HG03066 (cell line): ENCODE measurements around the gene SKI.
"Not testable (repeated sequence)": the region's sequence is repeated elsewhere in the genome, so short reads cannot be mapped to it uniquely, and the experiment has no call there.

Experiments used
- ATAC-seq: cut with Tn5 transposase; IDR thresholded peaks from one replicate; pipeline ENCODE4 v1.9.1; 2021; ENCODE audit warnings: low read depth; ENCODE audit not compliant: unreplicated experiment

The SKI gene

DNA sequence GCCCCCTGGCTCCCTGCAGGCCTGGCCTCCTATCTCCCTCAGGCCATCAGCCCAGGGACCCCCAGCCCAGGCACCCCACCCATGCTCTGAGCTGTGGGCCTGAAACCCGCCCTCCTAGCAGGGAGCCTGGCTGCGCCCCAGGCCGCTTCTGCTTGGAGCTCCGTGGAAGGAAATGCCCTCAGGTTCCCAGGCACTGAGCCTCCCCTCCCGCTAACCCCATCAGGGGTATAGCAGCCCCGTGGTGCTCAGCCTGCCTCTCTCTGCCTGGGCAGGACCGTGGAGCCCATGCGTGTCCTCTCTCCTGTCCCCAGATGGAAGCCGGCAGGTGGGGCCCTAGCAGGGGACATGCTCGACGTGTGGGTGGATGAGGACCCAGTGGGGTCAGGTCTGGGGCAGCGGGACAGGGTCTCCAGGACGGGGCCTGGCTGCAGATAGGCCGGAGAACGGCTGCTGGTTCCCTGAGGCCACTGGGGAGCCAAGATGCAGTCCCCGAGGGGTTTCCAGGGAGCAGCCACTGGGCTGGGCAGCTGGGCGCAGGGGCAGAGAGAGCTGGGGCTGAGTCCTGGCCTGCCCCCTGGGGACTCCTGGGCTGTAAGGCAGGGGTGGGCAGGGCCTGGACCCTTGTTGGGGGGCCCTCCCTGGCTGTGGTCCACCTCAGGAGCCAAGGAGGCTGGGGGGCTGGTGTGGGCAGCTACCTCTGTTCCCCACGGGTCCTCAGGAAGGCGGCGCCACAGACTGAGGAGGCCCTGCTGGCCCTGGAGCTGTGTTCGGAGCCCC, 87.7 kb downstream of the SKI start:
- no peak for ATAC-seq

DNA sequence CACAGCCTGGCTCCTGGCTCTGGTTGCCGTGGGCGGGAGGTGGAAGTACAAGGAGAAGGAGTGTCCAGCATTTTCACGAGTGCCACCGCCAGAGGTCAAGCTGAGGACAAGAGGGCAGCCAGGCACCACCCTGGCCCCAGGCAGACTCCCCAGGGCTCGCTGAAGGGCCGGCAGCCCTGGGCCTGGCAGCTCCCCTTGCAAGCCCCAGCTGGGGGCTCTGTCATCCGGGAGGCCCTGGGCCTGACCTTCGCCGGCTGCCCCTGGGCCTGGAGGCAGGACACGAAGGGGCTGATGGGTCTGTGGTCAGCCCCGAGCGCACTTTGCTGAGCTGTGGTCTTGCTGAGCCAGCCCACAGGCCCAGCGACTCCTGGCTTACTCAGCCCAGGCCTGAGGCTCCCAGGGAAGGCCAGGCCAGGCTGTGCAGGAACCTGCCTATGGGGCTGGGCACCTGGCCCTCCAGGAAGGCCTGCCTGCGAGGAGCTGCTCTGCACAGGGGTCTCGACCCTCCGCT, 88.4 kb downstream of the SKI start:
- no peak for ATAC-seq

DNA sequence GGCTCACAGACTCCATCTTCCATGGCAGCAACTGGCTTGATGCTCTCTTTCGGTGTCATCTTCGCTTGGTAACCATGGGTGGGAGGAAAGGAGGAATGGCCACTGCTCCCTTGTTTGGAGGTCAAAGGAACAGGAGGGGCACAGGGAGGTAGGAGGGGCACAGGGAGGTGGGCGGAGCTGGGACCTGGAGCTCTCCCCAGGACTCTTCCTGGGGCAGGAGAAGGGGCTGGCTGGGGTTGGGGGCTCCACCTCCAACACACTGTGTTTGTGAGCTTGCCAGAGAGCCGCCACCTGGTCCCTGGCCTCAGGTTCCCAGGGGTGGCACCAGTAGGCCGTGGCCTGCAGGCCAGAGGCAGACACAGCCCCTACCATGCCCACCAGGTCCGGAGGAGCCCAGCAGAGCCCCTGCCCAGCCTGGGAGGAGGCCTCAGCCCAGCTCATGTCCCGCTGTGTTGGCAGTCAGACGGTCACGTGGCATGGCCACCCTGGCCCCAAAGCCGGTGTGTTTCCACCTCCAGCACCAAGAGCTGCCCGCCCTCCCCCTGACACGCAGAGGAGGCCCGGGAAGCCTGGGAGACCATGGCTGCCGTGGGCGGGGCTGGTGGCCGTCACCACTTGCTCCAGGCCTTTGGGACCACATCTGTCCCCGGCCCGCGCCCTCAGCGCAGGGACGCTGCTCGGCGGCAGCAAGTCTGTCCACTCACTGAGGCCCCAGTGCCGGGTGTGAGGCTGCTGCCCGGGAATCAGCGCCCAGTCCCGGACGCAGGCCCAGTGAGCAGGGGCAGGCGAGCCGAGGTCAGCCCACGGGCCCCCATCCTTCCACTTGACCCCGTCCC, 89.3 kb downstream of the SKI start:
- no peak for ATAC-seq

DNA sequence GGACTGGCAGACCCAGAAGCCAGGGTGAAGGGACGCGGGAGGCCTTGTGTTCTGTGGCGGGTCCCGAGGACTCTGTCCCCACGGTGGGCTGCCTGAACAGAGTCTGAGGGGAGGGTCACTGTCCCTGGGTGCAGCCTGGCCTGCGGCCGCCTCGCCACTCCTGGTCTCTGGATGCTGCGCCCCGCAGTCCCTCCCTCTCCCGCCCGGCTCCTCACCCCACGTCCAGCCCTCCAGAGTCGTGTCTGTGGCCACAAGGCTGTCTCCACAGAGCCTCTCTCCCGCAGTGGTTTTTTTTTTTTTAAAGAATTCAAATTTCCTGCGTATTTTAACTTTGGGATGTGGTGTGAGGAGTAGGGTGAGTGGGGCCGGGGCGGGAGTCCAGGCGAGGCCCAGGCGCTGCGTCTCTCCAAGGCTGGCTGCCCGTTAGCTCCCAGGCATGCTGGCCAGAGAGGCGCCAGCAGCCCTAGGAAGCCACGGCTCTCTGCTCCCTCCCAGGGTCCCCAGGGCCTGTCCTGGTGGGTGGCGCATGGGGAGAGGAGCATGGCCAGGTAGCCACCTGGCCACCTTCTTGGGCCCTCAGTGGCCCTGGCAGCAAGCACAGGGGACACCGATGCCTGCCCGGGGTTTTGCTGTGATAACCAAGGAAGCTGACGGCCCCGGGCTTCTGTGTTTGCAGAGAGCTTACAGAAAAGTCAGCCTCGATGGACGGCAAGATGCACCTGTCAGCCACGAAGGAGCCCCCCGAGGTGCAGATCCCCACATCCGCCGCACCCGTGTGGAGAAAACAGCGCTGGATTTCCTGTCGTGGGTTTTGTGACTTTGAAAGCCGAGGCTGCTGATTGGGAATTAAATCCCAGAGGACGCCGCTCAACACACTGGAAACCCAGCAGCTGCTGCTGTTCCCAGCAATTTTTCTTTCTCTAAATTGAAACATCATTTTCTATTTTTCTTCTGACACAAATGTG, 90.5 kb downstream of the SKI start:
- no peak for ATAC-seq

DNA sequence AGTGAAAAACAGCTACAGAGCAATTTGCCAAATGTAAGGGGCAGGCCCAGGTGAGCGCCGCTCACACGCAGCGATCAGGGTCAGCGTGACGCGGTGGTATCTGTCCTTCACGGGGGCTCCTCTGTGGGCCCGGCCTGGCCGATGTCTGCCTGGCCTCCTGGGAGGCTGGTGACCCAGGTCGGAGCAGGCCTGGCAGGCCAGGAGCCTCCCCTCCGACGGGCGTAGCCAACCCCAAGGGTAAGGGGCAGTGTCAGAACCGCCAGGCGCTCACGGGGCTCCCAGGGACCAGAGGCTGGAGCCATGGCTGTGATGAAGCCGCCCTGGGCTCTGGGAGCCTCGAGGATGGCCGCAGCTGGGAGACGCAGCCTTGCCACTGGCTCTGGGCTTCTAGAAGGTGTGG, 91.2 kb downstream of the SKI start:
- no peak for ATAC-seq

DNA sequence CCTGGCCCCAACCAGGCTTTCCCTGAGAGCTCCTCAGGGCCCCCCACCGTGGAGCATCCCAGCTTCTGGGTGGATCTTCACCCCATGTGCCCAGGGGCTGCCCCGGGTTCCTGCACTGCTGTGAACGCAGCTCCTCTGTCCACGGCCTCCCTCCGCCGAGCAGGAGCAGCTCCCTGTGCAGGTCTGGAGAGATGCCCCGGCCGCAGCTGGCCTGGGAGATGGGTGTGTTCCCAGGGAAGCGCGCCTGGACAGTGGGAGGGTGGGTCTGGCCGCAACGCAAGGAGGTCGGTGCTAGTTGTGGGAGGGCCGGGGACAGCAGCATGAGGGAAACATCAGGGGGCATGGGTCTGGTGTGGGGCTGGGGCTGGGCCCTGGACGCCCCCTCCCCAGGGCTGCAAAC, 91.9 kb downstream of the SKI start:
- no peak for ATAC-seq

DNA sequence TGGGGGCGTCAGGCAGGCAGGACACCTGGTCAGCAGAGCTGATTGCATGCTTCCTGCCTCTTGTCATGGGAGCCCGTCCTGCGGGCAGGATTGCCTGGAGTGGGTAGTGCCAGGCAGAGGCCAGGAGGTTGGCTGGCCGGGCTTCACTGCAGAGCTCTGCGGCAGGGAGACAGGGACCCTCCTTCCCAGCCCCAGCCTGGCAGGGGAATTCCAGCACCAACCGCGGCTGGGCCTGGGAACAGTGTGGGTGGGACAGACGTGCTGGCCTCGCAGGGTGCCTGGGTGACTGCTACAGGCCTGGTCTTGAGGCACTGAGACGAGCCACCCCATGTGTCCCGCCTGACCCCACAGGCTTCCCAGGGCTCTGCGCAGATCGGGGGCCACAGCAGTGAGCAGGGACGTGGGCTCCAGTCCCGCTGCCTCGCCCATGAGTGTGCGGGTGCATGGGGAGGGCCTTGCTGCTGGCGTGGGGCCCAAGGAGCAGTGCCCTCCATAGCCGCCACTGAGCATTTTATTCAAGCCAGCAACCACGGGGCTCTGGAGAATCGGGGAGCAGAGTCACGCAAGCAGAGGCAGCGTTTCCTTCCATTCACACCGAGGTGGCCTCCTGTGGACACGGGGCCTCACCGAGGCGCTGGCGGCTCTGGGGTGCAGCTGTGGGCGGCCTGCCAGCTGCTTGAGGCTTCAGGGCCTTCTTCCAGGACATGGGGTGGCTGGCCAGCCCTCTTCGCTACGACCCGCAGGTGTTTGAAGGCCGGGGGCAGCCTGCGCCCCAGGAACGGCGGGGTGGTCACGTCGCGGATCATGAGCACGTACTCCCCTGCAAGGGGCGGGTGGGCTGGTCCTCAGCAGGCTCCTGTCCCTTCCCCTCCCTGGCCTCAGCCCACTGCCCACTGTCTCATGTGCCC, 92.9 kb downstream of the SKI start:
- ATAC-seq = no peak

DNA sequence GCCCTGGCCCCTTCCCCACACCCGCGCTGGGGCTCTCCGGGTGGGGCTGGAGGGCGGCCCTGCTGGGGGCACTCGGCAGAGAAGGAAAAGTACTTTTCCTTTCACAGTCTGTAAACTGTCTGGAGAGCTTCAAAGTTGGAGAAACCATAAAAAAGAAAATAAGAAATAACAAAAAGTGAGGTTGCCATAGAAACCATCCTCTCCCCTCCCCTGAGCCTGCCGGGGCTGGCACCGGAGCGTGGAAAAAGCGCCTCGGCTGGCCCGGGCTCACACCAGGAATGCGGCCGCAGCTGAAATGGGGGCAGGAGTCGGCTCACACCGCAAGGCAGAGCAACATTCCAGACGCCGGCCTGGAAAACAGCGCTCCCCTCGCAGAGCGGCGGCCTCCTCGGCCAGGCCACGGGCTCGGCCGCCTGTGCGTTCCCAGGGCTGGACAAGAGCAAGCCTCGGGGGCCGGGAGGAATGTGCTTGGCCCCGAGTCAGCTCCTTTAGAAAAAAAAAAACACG, 94.0 kb downstream of the SKI start:
- ATAC-seq = no peak

DNA sequence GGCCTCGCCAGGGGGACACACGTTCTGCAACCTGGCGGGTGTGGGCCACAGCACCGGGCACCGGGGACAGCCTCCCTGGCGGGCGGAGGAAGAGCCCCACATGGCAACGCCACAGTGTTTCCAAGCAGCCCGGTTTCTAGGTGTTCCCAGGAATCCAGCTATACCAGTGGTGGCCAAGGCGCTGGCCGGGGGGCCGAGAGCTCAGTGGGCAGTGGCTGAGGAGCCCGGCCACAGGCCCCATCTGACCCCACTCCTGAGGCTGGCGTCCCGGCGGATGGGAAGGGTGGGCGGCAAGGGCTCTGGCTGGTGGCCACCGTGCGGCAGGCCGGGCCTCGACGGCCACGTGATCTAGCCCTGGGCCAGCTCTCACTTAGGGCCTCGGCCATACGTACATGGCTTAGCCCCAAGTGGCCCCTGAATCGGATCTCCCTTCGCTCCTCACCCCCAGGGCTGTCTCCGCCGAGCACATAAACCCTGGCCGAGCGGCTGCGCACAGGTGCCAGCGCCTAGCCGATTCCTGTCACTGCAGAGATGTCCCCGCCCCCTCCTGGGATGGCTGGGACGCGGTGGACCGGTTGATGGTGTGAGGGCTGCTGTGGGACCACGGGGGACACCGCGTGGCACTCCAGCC, 94.6 kb downstream of the SKI start:
- ATAC-seq = no peak

DNA sequence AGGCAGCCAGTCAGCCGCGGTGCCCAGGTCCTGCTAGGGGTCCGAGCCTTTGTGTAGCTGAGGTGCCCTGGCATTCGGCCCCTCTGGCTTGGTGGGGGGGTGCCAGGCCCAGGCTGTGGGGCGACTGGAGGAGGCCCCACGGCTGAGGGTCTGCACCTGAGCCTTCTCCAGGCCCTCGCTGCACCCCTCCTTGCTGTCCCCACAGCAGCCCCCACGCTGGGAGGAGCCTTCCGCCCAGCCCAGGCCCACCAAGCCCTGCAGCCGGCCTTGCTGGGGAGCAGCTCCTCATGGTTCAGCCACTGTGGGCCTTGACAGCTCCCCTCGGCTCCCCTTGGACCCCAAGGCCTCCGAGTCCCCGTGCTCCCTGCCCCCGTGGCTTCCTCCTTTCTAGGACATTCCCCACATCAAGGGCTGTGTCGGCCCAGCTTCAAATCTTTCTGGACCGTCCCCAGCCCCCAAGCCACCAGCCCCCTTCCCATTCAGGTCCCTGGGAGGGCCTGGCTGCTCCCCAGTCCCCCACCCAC, 95.4 kb downstream of the SKI start:
- ATAC-seq = no peak

DNA sequence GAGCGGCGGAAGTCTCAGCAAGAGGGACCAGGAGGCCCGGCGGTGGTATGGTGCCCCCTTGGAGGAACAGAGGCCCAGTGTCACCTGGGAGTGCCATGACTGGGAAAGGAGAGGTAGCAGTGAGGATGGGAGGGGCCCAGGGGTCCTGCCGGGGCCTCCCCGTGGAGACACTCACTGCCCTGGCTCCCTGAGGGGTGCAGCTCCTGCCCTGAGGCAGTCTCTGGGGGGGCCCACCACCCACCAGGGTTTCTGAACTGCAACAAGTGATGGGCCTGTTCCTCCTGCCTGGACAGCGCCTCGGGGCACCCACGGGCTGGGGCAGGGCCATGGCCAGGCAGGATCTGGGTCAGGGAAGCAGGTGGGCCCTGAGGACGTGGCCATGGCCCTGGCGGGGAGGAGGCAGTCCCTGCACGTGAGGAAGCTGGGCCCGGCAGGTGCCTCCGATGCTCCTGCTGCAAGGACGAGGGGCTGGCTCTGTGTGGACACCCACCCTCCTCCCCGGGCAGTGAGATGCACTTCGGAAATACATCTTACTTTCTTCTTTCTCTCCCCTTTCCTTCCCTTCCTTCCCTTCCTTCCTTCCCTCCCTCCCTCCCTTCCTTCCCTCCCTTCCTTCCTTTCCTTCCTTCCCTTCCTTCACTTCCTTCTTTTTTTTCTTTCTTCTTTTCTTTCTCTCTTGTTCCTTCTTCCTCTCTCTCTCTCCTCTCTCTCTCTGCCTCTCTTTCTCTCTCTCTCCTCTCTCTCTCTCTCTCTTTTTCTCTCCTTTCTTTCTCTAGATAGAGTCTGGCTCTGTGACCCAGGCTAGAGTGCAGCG, 96.6 kb downstream of the SKI start:
- no peak for ATAC-seq

DNA sequence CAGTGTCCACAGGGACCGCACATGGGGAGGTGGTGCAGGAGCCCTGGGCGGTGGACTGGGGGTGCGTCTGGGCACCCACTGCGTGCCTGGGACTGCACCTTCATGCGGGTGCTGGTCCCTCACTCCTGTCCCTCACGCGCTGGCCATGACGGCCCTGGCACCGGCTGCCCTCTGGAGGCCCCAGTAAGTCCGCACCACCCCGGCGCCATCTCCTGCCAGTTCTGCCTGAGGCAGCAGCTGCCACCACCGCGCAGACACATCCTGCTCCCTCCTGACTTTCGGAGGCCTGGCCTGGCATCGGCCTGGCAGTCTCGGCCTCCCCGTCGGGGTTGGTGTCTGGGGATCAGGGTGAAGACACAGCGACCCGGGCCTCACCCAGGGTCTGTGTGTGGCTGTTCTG, 98.4 kb downstream of the SKI start:
- no peak for ATAC-seq

DNA sequence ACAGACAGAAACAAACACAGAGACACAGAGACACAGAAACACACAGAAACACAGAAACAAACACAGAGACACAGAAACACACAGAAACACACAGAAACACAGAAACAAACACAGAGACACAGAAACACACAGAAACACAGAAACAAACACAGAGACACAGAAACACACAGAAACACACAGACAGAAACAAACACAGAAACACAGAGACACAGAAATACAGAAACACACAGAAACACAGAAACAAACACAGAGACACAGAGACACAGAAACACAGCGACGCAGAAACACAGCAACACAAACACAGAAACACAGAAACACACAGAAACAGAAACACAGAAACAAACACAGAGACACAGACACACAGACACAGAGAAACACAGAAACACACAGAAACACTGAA, 99.0 kb downstream of the SKI start:
- ATAC-seq = not testable (repeated sequence)

DNA sequence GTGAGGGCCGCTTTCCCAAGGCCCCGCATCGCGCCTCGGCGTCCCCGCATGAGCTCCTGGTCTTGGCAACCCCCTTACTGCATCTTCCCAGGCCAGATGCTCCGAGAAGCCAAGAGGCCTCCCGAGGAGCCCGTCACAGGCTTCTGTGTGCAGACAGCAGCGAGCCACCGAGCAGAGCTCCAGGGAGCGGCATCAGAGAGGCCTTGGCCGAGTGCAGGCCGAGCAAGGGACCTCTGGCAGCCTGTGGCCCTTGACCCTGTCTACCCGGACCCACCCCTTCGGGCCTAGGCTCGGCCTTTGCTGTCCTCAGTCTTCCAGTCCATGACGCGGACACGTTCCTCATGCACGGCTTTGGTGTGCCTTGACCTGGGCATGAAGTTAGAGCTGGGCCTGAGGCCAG, 99.7 kb downstream of the SKI start:
- ATAC-seq = no peak

DNA sequence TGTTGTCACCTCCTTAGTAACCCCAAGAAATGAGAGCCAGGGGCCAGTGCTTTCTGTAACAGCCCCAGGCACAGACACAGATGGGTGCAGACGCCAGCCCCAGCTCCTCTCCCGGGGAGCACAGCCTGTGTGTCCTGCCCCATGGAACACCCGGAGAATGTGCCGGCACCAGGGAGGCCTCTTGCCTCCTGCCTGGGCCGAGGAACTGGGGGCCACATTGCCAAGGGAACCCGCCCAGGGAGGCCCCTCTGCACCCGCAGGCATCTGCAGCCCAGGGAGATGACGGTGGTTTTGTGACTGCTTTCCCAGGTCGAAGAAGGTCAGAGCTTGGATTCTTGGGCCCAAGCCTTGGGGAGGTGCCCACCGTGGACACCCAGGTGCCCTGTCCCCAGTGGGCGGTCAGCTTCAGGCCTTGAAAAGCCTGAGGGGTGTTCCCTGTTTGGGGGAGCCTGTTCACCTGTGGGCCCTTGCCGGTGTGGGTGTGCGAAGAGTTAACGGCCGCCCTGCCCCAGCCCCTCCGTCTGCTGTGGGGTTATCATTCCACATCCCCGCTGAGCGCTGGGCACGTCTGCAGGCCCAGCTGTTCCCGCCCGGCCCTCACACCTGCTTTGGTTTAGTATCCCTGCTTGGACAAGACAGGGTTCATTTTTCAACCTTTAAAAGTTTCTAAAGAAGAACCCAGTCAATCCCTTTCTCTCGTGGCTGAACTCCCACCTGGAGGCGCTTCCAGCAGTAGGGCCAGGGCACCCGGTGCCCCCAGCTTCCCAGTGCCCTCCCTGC, 100.7 kb downstream of the SKI start:
- no peak for ATAC-seq

DNA sequence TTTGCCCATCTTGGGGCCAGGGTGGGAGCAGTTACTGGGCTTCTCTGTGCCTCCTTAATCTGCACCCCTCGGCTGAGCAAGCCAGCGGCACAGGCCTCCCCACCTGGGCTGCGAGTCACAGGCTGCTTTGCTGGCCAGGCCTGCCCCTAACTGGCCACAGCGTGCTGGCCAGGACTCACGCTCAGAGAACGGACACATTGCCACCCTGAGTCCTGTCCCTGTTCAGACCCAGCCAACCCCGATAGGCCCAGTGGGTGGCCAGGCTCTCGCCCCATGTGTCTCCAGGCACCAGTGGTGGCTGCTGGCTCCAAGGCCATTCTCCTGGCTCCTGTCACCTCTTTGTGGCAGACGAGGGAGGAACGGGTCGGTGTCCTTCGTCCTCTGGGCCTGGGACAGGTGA, 101.9 kb downstream of the SKI start:
- ATAC-seq = no peak

DNA sequence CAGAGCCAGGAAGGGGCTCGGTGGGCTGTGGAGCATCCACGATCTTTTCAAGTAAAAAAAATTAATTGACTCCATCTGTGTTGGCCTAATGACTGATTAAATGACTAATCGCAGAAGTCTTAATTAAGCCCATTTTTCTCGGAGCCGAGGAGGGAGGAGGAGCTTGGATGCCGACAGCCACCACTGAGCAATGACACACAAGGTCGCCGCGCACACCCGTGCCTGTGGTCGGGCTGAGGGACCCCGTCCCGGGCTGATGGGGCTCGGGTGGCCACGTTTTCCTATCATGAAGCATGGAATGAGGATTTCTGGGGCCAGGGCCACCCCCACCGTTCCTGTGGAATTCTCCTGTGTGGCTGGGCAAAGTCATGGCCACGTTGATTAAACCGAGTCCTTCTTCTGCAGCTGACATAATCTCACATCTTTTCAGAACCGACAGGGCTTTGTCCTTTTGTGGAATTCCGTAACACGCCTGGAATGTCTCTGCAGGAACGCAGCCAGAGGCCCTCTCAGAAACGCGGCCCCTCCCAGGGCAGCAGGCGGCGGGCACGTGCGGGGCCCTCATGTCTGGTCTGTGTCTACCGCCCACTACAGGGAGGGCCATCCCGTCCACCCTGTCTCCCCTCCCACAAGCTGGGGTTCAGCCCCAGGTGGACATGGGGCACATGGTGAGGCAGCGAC, 102.5 kb downstream of the SKI start:
- ATAC-seq = no peak
